Measurements from ENCODE around the gene ZNF155.
"Not testable (repeated sequence)": the region's sequence is repeated elsewhere in the genome, so short reads cannot be mapped to it uniquely, and the experiment has no call there.

Gene ZNF155

DNA sequence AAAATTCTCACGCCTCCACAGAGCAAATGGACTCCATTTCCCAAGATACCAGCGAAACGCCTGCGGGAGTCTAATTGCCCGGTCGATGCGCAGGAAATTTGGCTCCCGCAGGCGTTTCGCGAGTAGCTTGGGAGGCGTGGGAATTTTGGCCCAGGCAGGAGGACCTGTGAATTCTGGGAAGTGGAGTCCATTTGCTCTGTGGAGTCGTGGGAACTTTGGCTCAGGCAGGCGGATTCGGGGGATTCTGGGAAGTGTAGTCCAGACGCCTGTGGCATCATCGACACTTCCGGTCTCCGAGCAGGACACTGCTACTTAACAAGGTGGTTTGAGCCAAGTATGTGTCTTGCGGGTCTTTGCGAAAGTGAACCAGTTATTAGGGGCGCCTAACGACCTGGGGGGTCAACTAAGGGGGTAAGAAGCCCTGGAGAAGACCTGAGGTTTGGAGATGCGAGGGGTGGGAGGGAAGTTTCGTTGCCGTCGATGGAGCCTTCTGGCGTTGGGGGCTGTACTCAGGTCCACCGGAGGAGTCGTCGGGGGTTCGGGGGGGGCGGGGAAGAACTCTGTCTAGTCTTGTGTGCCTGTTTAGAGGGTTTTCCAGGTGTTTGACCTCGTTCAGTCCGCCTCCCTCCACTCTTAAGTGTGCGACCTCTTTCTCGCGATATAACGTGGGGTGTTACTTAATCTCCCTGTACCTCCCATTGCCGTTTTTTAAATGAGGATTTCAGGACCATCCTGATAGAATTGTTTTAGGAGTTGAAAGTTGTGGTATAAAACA, at the start of gene ZNF155:
Gene ZNF155 (plus strand): TSS at position 277 of the 775 bp plus-strand sequence. CDS start 4,356 bp downstream, outside the sequence.
- DNase-seq = peak; percentile 93

DNA sequence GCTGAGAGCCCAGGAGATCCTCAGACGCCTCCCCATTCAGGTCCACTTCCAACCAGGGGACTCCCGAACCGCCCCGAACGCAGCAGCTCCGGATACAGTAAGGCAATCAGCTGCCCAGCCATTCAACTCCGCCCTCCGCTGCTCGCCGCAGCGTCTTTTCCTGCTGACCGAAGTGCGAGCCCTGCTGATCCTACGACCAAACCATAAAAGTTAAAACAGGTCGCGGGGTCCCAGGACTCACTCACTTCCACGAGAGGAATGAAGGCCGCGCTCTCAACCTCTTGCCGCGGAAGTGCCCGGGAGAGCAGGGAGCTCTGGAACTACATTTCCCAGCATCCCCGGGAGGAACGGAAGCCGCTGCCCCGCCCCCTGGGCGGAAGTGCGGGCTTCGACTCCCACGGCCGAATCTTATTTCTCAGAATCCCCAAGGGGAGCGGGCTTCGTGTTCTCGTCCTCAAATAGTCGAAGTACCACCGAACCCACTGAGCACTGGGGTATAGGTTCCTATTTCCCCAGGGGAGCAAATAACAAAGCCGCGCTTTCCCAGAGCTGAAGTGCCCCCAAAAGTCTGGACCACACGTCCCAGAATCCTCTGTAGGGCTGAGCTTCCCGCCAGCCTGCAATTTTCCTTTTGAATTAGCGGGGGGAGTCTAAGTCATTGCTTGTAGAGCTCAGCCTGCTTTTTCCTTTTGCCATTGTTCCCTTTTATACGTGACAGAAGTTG, 48.8 kb upstream of the ZNF155 start, which contains the start of gene ZNF45:
Gene ZNF45 (minus strand): TSS at position 298 of the 724 bp plus-strand sequence. CDS start 13,097 bp downstream, outside the sequence.
- DNase-seq = peak; percentile 72

DNA sequence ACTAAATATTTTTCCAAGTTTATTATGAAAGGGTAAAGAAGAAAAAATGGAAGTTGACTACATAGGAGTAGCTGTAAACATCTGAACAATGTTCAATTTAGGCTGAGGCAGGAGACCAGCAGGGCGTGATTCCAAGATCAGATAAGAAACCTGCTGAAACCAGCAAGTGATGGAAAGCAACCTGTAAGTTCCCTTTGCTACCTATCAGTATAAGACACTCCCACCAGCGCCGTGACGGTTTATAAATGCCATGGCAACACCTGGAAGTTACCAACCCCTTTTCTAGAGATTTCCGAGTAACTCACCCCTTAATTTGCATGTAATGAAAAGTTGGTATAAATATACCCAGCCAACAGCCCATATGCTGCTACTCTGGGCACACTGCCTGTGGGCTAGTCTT, 47.8 kb upstream of the ZNF155 start:
- DNase-seq = no peak

DNA sequence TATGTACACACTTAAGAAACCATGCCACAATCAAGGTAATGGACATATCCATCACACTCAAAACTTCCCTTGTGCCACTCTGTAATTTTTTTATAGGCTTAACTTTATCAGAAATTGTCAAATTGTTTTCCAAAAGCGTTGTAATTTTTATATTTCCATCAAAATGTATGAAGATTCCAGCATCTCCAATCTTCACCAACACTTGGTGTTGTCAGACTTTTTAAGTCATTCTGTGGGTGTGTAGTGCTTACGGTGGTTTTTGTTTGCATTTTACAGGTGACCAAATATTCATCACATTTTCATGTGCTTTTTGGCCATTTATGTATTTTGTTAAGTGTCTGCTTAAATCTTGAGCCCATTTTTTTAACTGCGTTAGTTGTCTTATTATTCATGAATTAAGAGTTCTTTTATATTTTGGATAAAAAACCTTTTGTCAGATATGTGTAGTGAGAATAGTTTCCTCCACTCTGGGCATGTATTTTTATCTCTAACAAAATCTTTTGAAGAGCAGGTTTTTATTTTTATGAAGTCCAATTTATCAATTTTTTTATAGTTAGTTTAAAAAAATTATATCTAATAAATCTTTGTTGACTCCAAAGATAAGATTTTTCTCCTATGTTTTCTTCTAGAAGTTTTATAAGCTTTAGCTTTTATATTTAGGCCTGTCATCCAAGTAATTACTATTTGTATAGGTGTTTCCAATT, 44.3 kb upstream of the ZNF155 start:
- DNase-seq = no peak

DNA sequence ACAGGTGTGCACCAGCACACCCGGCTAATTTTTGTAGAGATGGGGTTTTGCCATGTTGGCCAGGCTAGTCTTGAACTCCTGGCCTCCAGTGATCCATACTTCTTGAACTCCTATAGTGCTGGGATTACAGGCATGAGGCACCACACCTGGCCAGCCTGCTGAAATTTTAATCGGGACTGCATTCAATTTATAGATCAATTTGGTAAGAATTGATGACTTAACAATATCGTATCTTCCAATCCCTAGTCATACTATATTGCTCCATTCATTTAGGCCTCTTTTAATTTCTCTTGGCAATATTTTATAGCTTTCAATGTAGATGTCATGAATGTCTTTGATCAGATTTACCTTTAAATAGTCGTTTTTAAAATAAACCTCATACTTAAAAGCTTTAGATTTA, 43.3 kb upstream of the ZNF155 start:
- no peak for DNase-seq

DNA sequence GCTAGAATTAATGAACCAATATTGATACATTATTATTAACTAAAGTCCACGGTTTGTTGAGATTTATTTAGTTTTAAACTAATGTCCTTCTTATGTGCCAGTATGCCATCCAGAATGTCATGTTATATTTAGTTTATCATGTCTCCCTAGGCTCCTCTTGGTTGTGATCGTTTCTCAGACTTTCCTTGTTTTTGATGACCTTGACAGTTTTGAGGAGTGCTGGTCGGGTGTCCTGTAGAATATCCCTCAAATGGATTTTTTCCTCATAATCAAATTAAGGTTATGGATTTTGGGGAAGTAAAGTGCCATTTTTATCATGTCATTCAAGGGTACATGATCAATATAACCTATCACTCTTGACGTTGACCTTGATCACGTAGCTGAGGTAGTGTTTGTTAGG, 42.8 kb upstream of the ZNF155 start:
- no peak for DNase-seq

DNA sequence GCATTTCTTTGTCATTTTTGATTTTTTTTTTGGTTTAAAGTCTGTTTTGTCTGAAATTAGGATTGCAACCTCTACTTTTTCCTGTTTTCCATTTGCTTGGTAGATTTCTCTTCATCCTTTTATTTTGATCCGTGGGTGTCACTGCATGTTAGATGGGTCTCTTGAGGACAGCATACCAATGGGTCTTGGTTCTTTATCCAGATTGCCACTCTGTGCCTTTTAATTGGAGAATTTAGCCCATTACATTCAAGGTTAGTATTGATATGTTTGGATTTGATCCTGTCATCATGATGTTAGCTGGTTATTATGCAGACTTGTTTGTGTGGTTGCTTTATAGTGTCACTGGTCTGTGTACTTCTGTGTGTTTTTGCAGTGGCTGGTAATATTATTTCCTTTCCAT, 36.6 kb upstream of the ZNF155 start:
- DNase-seq = not testable (repeated sequence)

DNA sequence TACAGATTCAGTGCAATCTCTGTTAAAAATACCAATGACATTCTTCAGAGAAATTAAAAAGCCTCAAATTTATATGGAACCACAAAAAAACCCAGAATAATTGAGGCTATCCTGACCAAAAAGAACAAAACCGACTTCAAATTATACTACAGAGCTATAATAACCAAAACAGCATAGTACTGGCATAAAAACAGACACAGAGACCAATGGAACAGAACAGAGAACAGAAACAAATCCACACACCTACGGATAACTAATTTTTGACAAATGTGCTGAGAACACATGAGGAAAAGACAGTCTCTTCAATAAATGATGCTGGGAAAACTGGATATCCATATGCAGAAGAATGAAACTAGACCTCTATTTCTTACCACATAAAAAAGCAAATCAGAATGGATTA, 34.2 kb upstream of the ZNF155 start:
- not testable (repeated sequence) for DNase-seq

DNA sequence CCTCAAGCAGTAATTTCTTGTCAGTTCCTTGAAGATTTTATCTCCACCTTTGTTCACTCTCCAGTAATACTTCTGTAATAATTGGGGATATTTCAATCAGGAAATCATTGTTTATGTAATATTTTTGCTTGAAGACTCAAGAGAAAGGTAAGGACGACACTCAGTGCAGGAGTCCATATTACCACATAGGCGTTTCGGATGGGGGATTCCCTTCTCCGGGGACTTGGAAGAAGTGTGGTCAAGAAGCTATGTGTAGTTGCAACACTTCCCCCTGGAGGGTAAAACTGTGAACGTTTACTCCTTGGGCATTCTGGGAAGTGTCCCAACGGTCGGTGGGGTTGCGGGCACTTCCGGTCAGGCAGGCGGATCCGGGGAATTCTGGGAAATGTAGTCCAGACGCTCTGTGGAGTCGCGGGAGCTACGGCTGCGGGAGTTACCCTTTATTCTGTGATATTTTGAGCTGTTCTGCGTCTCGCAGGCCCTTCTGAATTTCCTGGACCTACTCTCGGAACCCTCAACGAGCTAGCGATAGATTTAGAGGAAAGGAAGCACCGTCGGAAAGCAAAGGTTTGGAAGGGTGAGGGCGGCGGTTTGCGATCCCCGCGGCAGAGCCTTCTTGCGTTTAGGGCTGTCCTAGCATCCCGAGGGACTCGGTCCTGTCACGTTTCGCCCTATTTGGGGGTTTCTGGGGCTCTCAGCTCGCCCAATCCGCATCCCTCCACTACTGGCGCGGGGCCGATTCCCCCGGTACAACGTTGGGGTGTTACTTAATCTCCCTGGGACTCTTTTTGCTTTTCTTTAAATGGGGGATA, 32.9 kb upstream of the ZNF155 start, which contains the start of gene ZNF221:
Gene ZNF221 (plus strand): TSS at position 395 of the 812 bp plus-strand sequence. CDS start 11,499 bp downstream, outside the sequence.
- peak; percentile 81 for DNase-seq

DNA sequence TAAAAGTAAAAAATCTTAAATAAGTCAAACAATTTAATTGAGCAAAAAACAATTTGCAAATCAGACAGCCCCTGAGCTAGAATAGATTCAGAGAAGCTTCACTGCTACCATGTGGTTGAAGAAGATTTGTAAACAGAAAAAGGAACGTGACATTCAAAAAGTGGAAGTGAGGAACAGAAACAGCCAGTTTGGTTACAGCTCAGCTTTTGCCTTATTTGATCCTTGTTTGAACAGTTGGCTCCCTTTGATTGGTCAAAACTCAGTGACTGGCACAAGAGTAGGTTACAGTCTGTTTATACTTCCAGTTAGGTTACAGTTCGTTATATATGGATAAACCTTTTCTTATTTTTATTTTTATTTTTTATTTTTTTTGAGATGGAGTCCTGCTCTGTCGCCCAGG, 27.2 kb upstream of the ZNF155 start:
- DNase-seq = no peak

DNA sequence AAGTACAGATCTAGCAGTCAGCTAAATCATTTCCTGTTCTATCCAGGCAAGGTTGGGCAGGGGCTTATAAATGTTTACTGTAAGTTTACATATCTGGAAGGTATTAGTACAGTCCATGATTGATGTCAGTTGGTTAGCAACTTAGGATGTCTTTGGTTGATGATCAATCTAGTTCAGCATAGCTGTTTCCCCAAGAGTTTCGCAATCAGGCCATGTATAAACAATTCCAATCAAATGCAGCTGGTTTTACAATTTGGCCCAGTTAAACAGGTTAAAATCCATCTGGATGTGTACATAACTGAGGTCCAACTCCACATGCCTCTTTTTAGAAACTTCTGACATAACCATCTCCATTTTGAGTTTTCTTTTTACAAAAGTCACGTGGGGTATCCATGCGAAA, 26.1 kb upstream of the ZNF155 start:
- DNase-seq = no peak

DNA sequence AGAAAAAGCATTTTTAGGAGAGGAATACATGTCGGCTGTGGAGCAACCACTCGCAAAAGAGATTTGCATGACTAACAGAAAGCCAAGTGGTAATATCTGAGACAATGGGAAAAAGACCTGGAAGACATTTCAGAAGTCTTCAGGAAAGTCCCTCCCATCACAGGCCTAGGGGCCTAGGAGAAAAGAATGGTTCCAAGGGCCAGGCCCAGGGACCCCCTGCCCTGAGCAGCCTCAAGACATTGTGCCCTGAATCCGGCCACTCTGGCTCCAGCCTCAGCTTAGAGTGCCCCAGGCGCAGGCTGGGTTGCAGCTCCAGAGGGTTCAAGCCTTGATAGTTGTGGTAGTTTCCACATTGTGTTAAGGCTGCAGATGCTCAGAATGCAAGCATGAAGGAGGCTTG, 23.6 kb upstream of the ZNF155 start:
- DNase-seq = no peak

DNA sequence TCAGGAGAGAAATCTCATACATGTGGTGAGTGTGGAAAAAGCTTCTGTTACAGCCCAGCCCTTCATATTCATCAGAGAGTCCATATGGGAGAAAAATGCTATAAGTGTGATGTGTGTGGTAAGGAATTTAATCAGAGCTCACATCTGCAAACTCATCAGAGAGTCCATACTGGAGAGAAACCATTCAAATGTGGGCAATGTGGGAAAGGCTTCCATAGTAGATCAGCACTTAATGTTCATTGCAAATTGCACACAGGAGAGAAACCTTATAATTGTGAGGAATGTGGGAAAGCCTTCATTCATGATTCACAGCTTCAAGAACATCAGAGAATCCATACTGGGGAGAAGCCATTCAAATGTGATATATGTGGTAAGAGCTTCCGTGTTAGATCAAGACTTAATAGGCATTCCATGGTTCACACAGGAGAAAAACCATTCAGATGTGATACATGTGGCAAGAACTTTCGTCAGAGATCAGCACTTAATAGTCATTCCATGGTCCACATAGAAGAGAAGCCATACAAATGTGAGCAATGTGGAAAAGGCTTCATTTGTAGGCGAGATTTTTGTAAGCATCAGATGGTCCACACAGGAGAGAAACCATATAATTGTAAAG, 17.8 kb upstream of the ZNF155 start:
- DNase-seq = no peak

DNA sequence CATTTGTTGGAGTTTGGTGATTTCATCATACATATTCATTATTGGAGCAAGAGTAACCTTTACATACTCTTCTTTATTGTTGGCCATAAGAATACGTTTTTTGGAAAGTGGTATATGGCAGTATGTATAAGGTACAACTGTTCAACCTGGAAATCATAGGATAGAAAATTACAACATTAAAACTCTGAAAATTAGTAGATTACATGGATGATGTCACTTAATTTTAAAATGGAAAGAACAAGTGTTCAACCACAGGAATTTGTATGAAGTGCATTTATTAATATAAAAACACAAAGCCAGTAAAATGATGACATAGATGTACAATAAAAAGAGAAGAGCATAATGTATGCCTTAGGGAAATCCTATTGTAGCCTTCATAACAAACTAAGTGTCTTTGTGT, 7.3 kb upstream of the ZNF155 start:
- DNase-seq = no peak

DNA sequence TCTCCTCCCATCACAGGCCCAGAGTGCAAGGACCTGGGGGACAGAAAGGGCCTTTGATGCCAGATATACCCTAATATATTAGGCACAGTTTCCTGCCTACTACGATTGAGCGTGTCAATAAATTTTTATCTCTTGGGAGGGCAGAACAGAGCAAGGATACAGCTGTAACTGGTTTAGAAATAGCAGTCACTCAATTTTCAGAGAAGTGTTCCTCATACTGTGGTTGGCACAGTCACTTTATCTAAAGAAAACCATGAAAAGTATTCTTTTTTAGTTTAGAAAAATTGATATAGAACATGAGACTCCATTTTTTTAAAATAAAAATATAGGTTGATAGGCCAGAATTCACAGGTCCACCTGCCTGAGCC, 460 bp upstream of the ZNF155 start:
- DNase-seq = no peak

DNA sequence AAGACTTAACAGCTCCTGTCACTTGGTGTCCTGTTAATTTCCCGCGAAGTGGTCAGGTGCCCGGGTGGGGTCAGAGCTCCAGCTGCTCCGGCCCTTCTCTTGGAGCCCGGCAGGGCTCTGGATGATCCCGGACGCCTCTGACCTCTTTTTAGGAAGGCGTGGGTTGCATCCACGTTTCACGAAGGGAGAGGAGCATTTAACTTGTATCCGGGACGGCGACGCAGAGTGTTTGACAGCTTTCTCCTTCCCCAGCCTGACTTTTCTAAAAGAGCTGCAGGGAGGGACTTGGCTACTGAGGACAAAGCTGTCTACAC, 656 bp downstream of the ZNF155 start:
- DNase-seq = no peak

DNA sequence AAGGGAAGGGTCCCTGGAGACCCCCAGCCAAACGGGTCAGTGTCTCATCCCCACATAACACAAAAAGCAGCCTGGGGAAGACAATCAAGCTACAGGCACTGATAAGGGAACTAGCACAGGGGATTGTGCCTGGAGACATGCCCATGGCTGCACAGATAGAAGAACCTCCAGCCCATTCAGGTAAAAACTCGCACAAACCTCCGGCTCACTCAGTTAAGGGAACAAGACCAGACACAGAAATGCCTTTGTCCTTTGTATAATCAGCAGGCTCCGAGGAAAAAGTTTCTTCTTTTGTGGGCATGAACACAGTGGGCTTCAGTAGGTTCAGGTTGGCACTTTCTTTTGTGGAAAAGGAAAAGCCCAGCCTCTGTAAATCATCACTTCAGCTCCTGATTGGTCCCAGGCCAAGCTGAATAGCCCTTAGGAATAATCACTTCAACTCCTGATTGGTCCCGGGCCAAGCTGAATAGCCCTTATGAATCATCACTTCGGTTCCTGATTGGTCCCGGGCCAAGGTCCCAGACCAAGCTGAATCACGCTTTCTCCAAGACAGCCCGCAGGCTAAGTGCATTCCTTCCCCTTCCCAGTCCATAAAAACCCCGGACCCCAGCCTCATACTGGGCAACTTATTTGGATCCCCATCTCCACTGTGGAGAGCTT, 13.8 kb downstream of the ZNF155 start:
- no peak for DNase-seq

DNA sequence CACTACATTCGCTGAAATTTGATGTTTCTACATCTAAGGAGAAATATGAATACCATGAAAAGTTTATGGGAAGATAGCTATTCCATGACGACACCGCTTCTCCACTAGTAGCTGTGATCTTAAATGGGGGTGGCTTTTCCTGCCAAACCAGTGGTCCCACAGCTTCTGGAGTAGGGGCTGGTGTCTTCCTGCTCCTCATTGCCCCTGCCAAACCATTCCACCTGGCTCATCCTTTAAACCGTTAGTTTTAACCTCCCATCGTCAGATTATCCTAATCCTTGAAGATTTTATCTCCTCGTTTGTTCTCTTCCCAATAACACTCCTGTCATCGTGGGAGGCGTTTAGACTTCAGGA, 18.2 kb downstream of the ZNF155 start:
- DNase-seq = no peak

DNA sequence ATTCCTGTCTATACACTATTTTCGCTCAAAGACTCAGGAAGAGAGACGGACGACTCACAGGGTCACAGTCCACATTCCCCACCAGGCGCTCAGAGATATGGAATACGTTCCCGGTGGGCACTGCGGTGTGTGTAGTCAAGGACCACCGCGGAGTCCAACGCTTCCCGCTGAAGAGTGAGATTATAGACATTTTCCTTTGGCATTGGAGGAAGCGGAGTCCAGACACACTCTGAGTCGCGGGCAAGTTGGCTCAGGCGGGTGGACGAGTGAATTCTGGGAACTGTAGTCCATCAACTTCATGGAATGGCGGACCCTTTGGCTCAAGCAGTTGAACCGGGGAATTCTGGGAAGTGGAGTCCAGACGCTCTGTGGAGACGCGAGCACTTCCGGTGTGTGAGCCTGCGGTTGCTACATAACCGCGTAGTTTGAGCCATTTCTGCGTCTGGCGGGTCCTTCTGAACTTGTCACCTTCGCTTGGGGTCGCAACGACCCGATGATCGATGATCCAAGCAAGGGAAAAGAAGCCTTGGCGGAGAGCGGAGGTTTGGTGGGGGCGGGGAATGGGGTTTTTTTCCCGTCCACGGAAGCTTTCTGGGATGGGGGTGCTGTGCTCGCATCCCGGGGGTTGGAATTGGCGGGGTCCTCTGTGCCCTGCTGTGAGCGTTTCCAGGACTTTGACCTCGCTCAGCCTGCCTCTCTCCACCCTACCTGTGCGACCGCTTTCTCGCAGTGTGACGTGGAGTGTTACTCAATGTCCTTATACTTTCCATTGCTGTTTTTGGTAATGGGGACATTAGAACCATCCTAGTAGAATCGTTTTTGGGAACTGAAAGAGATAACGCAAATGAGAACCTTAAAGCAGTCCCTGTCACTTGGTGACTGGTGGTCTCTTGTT, 18.8 kb downstream of the ZNF155 start, which contains the start of gene ZNF230:
Gene ZNF230 (plus strand): TSS at position 392 of the 895 bp plus-strand sequence. CDS start 4,122 bp downstream, outside the sequence.
- peak; percentile 85 for DNase-seq

DNA sequence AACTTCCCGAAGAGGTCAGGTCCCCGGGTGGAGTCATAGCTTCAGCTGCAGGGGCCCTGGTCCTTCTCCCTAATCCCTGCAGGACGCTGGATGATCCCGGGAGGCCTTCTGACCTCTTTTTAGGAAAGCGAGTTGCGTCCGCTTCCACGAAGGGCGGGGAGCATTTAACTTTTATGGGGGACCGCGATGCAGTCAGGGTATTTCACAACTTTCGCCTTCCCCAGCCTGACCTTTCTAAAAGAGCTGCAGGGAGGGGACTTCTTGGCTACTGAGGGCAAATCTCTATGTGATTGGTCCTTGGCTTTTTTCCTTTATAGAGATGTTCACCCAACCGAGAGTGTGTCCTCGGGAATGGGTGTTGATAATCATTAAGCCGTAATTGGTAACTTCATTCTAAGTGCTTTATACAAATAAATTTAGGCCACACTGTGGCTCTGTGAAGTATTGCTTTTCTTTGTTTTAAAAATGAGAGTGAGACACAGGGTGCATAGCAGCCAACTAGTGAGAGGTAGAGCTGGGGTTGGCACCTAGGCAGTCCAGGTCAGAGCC, 19.5 kb downstream of the ZNF155 start:
- DNase-seq = no peak
